SW 1271 (cell line): ENCODE measurements around the gene COPG2.

ENCODE experiments used
- DNase-seq, 2 experiments: peaks; one replicate each; lab custom pipeline; 2025; lab: John Stamatoyannopoulos, UW

COPG2 gene

GRCh38 chr7:130500463-130500862 is 168.1 kb downstream of the COPG2 start:
- no peak for DNase-seq

DNA sequence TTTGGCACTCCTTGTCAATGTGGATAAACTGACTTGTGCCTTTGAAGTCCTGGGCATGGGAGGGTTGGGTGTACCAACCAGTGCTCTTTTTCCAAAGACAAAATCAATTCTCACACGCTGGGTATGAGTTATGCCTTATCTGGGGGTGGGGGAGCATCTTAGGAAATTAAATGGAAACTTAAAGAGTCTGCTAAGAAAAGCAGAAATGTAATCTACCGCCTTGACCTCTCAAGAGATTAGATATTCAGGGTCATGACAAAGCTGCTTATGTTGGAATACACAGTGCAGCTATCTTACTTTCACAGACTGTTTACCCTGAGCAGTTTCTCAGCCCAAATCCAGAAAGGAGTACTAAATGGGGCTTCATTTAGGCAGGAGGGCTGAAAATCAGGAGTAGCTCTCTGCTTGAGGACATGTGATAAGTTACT is 174.1 kb downstream of the COPG2 start:
- no peak for DNase-seq

GRCh38 chr7:130493275-130493873 is 175.2 kb downstream of the COPG2 start:
- no peak for DNase-seq

GRCh38 chr7:130492523-130493274 is 175.8 kb downstream of the COPG2 start:
- DNase-seq: no peak

- DNase-seq: no peak
These were observed 176.6 kb downstream of the COPG2 start, which contains the start of gene MEST for GRCh38 chr7:130491841-130492522. Gene MEST (plus strand): TSS chr7:130492085. CDS start chr7:130492314, 229 bp downstream.

DNA sequence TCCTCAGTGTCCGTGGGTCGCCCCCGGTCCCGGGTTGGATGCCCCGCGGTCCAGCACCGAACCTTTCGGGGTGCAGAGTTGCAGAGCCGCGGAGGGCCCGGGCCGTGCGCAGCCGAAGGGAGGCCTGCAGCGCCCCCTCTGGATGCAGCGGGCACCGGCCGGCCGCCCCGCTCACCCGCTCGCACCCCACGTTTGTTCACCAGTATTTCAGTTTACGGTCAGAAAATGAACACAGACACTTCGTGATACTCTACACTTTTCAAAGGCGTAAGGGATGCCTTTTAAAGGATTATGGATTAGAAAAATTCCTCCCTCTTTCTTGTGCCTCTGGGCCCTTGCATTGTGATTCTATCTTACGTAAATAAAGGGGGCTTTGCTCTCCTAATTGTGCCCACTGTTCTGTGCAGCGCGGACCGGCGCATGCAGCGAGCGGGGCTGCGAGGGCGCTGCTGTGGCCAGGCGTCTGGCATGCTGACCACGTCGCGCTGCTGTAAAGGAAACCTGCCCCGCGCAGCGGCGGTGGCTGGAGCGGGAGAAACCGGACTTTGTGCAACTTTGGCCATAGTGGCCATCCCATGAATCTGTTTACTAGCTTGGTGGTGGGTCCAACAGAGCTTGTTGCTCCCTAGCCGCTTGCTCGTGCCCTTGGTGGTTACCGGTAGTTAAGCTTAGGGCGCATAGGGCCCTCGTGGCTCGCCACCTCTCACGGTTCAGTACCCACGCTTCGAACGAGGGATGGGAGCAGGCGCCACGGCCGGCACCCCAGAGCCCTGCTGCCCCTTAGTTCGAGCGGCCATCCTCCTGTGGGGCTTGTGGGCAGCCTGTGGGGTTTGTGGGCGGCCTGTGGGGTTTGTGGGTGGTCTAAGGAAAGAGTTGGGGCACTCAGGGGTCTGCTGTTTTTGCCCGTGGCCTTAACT is 177.4 kb downstream of the COPG2 start:
- DNase-seq: no peak

- no peak for DNase-seq
These were observed 178.2 kb downstream of the COPG2 start for GRCh38 chr7:130490311-130490791.

DNA sequence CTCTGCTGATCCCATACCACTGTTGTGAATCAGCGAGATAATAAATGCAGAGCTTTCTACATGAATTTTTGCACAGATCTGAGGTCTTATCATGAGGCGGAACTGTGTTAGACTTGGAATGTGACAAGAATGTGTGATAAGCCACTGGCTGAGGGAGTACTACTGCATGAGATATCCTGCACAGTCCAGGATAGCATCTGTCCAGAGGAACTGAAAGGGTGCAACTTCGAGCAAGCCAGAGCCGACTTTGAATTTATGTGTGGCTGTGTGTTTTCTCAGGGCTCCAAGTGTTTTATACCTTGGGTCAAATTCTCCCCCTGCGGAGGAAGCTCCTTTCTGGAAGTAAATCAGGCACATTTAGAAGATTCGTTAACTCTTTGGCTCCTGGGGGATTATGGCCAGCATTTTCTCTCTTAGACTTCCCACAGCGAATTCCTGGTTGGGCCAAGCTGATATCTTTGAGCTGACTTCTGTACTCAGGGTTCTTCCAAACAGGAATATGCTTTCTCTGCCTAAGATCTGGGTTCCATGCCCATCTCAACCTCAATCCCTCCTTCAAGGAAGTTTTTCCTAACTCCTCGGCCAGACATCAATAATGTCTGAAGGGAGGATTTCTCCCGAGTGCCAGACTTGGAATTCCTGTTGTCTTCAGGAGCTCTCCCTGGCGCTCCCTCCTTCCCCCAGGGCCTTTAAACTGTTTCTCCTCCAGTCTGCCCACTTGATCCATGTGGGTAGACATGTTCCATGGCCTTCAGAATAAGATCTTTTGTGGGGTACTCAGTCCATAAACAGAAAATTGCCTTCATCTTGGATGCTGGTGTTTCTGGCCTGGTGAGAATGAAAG is 179.2 kb downstream of the COPG2 start:
- DNase-seq: no peak

DNA sequence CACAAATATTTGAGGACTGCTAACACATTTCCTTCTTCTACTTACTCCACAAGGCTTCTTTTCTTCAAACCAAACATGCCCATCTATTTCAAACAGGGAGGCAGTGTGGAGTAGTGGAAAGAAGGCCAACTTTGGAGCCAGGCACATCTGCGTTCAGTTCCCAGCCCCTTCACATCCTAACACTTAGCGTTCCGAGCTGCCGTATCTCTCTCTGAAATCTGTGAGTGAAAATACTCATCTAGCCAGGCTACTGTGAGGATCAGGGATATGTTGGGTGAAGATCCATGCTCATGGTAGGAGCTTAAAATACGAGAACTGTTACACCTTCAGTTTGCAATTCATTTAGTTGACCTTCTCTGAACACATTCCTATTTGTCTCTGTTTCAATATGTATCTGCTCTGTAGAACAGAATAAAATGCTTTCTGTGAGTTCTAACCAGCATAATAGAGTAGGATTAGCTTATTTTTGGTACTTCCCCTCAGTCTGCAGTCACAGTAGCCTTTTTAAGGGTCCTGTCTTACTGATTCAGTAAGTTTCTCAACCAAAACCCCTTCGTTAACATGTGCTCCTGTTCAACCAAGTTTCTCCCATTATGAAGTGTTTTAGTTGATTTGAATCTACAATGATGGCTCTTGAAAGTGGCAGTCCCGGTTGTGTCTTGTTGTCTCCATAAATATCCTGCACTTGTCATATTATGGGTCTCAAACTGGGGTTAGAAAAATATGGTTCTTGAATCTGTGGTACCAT is 180.0 kb downstream of the COPG2 start:
- DNase-seq: no peak

GRCh38 chr7:130486954-130487436 is 181.6 kb downstream of the COPG2 start:
- DNase-seq: no peak

DNA sequence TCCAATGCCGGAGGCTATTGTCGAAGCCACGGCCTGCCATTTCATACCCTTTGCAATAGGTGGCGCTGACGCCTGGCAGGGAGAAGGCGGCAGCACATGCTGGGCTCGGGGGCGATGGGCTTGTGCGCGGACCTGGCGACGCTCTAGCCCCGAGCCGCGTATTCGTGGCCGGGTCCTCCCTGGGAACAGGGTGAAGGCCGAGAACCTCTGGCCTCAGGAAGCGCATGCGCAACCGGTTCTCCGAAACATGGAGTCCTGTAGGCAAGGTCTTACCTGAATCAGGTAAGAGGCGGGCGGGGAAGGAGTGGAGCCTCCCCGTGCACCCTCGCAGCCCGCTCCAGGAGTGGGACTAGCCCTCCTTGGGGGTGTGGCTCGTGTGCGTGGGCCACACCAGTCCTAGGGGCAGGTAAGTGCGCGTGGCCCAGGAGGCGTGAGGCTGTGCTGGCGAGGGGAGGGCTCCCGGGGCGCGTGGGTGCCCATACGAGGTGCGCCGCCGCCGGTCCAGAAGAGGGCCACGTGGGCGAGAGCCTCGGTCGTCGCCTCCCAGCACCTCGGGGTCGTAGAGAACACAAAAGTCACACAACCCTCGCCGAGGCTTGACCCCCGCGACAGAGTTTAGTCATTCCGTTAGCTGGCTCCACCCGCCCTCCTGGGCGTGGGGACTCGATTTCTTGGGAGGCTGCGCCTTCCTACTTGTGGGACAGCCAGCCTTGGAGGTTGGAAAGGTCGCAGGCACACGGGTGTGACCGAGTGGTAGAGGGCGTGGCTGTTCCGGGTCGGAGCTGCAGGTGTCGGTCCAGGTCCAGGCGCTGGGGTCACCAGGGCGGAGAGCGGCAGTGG is 182.2 kb downstream of the COPG2 start:
- no peak for DNase-seq

- no peak for DNase-seq
These were observed 182.8 kb downstream of the COPG2 start for GRCh38 chr7:130485734-130486113.

GRCh38 chr7:130483031-130483430 is 185.5 kb downstream of the COPG2 start:
- DNase-seq: no peak

DNA sequence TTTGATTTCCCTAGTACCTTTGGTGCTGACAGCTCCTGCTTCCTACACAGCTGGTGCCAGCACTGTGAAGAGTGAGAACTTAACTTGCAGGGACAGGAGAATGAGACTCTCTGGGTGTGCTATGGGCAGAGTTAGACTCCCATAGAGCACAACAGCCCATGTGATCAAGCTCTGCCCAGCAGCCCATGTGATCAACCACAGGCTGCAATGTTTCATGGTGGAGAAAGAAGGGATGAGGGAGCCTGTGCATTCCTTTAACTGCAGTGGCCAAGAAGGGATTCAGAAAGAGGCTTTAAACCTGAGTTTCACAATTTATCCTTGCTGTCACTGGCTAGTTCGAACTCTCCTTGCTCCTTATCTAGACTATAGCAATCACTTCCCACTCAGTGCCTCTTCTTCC is 186.7 kb downstream of the COPG2 start:
- DNase-seq: no peak

GRCh38 chr7:130479716-130480400 is 188.7 kb downstream of the COPG2 start:
- DNase-seq: no peak

DNA sequence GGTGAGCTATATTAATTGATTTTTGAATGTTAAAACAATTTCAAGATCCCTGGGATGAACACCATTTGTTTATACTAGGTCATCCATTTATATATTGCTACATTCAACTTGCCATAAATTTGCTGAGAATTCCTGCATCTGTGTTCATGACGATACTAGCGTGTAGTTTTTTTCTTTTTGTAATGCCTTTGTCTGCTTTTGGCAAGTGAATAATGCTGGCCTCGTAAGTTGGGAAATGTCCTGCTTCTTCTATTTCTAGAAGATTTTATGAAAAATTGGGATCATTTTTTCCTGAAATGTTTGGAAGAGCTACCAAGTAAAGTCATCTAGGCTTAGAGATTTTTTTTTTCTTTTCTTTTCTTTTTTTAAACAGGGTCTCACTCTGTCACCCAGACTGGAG is 189.6 kb downstream of the COPG2 start:
- DNase-seq: no peak

DNA sequence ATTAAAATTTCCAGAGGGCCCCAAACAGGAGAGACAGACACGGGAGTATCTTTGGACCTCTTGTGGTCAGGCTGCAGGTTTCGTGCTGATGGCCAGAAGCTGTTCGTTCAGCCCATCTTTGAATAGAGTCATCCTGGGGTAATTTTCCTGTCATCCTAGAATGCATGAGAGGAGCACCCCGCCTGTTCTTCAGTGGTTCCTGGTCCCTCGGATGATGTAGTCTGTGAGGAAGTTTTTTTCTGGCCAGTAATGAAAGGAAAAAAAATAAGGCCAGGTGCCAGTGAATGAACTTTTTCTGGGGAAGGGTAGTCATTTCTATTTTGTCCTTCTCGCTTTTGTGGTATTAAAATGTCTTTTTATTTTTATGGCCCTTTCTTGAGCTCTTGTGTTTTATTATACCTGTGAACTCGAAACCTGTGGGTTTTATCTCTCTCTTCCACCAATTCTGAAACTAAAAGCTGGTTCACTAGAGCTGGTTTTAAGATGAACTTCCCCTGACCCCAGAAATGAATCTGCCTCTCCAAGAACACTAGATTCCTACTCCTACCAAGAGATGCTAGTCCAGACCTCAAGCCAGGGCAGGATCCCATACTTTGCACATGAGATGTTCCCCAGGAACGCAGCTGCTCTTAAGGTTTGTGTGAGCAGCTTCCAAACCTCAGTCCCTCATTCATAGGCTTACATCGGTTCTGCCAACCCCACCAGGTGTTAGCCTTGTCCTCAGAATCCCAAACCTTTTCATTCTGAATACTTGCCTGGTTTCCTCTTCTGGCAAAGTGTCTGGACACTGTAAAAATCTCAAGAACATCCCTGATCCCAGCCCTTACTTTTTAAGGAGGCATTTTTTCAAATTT is 192.0 kb downstream of the COPG2 start:
- no peak for DNase-seq

GRCh38 chr7:130475776-130476175 is 192.8 kb downstream of the COPG2 start:
- DNase-seq: no peak
